RCC 7860 (cell line): ENCODE measurements around the gene SNX1.
"Not testable (repeated sequence)": the region's sequence is repeated elsewhere in the genome, so short reads cannot be mapped to it uniquely, and the experiment has no call there.

Experiments used
- DNase-seq: peaks from one replicate; pipeline ENCODE4 v3.0.0-alpha.2; 2015; ENCODE audit warnings: low spot score
- FAIRE-seq: peaks from 2 replicates; lab custom pipeline; 2012; peaks lifted over from hg19 to GRCh38; lab: Jason Lieb, UNC

SNX1 gene

GRCh38 chr15:64072812-64073211 is 23.0 kb upstream of the SNX1 start:
- no peak for FAIRE-seq
- no peak for DNase-seq

GRCh38 chr15:64073496-64073895 is 22.3 kb upstream of the SNX1 start:
- FAIRE-seq, DNase-seq: not testable (repeated sequence)

GRCh38 chr15:64082757-64083156 is 13.0 kb upstream of the SNX1 start:
- DNase-seq: no peak
- no peak for FAIRE-seq

GRCh38 chr15:64089543-64090280 is 6.1 kb upstream of the SNX1 start:
- no peak for DNase-seq
- no peak for FAIRE-seq

- DNase-seq (no peak), FAIRE-seq (no peak)
Observed at GRCh38 chr15:64090527-64090926, 5.3 kb upstream of the SNX1 start.

- DNase-seq (no peak), FAIRE-seq (no peak)
Observed at GRCh38 chr15:64092075-64092820, 3.5 kb upstream of the SNX1 start.

GRCh38 chr15:64092864-64093626 is 2.7 kb upstream of the SNX1 start:
- no peak for FAIRE-seq
- peak; percentile 27 for DNase-seq

- FAIRE-seq (peak; percentile 95), DNase-seq (peak; percentile 100)
Observed at GRCh38 chr15:64093627-64094417, 2.0 kb upstream of the SNX1 start, which contains the start of gene CIAO2A. Gene CIAO2A (minus strand): TSS chr15:64093838. CDS start chr15:64093768, 70 bp downstream.

GRCh38 chr15:64095431-64095794 is 369 bp upstream of the SNX1 start:
- FAIRE-seq: no peak
- no peak for DNase-seq

GRCh38 chr15:64096668-64097384 is 1.0 kb downstream of the SNX1 start:
- DNase-seq (no peak), FAIRE-seq (no peak)

- DNase-seq (no peak), FAIRE-seq (no peak)
Observed at GRCh38 chr15:64099379-64099778, 3.6 kb downstream of the SNX1 start.

- FAIRE-seq: no peak
- no peak for DNase-seq
Observed at GRCh38 chr15:64100958-64101357, 5.2 kb downstream of the SNX1 start.

GRCh38 chr15:64102497-64102896 is 6.7 kb downstream of the SNX1 start:
- FAIRE-seq (no peak), DNase-seq (no peak)

- FAIRE-seq (no peak), DNase-seq (no peak)
Observed at GRCh38 chr15:64105113-64105704, 9.4 kb downstream of the SNX1 start.

GRCh38 chr15:64107337-64107736 is 11.6 kb downstream of the SNX1 start:
- FAIRE-seq (no peak), DNase-seq (no peak)

- FAIRE-seq, DNase-seq: not testable (repeated sequence)
Observed at GRCh38 chr15:64110108-64110701, 14.4 kb downstream of the SNX1 start.

- FAIRE-seq (no peak), DNase-seq (no peak)
Observed at GRCh38 chr15:64110950-64111678, 15.3 kb downstream of the SNX1 start.

GRCh38 chr15:64111679-64112050 is 15.9 kb downstream of the SNX1 start:
- DNase-seq (no peak), FAIRE-seq (no peak)
